Stimulated activated memory B cell treated with anti-CD40 and anti-IgM and Interleukin-4, amounts not matched to agents 10 μg/mL and 1 μg/mL and 100 μg/mL, for 72 hours (primary cell): ENCODE data around the gene TSPEAR.

ENCODE experiments used
- ATAC-seq: fragments of 150-1000 bp; cut with Tn5 transposase; 2 replicates; pipeline ENCODE4 v1.10.0; 2021
- H3K27ac Mint-ChIP-seq: one replicate; pipeline ENCODE4 v1.8.0; 2022; ENCODE audit warnings: mild to moderate bottlenecking, mixed read lengths
- H3K27me3 Mint-ChIP-seq: one replicate; pipeline ENCODE4 v1.8.0; 2022; ENCODE audit warnings: mixed read lengths
- H3K36me3 Mint-ChIP-seq: one replicate; pipeline ENCODE4 v1.8.0; 2022; ENCODE audit warnings: mixed read lengths
- H3K4me1 Mint-ChIP-seq: one replicate; pipeline ENCODE4 v1.8.0; 2022; ENCODE audit warnings: mixed read lengths
- H3K4me3 Mint-ChIP-seq: one replicate; pipeline ENCODE4 v1.8.0; 2022; ENCODE audit warnings: mild to moderate bottlenecking, moderate library complexity, mixed read lengths
- H3K9me3 Mint-ChIP-seq: one replicate; pipeline ENCODE4 v1.8.0; 2022; ENCODE audit warnings: mixed read lengths

Gene TSPEAR

DNA sequence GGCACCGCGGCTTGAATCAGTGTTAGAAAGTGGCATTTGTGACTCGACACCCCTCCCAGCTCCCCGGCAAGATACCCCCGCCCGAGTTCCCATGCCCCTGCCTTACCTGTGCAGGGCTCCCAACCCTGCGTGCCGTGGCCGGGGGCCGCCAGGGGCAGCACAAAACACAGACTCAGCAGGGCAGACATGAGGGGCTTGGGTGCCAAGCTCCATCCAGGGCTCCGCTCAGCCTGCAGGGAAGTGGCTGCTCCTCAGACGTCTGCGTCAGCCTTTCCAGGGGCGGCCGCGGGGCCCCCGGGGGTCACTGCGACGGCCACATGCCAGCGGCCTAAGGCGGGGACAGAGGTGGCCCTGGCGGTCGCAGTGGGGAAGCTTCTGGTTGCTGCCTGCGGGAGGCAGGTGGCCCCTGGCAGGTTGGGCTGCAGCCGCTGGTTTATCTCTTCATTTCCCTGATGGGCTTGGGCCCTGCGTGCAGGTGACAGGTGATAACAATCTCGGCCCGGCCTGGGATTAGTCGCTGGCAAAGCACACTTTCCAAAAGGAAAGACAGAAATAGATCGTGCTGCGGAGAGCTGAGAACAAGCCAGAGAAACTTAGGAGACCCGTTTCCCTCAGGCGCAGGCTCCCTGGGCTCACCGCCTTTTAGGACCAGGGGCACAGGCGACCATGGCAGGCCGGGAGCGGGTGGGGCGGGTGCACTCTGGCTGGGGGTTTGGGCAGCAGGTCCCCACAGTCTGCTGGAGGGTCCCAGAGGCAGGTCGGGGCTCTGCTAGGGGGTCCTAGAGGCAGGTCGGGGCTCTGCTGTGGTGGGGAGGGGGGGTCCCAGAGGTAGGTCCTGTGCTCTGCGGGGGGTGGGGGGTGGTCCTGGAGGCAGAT is at the start of gene TSPEAR:
Gene TSPEAR (minus strand): TSS at position 246 of the 876 bp plus-strand sequence. CDS start 58 bp downstream, at position 188.
- ATAC-seq, result no peak
- Mint-ChIP-seq H3K4me3 (no peak within 1 kb of the TSS), H3K27me3 (peaks cover 86% of the 10 kb centered on the region), H3K27ac (no peak within 1 kb of the TSS), H3K9me3 (no peaks in the 10 kb centered on the region), H3K4me1 (no peaks in the 10 kb centered on the region), H3K36me3 (no peaks in the 10 kb centered on the region)

DNA sequence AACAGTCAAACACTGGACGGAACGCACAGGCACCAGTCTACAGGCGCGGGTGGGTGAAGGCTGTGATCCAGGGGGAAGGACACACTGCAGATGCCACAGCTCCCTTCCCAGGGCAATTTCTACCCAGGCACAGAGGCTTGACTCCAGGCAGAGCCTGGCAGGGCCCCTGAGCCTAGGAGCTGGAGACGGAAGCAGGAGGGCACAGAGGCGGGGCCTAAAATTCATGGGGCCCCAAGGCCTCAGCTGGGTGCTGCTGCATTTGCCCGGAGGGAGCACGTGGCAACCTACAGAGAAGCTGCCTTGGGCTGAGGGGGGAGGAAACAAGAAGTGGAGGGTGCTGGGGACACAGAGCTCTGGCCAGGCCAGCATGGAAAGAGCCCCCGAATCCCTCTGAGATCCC is 49.0 kb upstream of the TSPEAR start:
- no peak overlapping the region for H3K4me3 Mint-ChIP-seq
- peaks cover 2% of the 10 kb centered on the region for H3K27me3 Mint-ChIP-seq
- no peak for ATAC-seq
- H3K9me3 Mint-ChIP-seq, result no peaks in the 10 kb centered on the region
- H3K27ac Mint-ChIP-seq, result no peak overlapping the region
- H3K36me3 Mint-ChIP-seq, result peaks cover 5% of the 10 kb centered on the region
- peaks cover 11% of the 10 kb centered on the region for H3K4me1 Mint-ChIP-seq

DNA sequence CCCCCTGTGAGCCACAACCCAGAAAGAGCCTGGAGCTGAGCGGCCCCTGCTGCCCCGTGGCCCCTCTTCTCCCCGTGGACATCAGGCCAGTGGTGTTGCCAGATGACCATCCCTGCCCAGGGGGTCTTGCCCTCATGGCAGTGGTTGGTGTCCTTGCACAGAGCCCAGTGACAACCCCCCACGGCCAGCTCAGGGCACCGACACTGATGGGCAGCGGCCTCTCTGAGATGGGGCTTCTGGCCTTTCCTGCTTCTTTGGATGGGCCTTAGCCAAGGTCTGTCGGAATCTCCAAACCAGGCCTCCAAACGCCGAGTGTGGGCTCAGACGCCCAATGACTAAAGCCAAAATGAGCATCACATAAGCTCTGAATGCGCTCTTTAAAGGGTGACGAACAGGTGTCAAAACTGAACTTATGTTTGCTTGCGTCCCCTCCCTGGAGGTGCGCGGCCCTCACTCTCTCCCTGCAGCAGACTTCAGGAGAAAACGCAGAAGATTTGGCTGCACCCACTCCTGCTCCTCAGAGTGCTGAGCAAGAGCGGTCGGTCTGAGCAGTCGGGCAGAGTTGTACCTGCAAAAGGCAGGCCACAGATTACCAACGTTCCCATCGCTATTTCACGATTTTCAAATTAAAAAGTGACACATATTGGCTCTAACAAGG is 48.4 kb upstream of the TSPEAR start:
- H3K4me1 Mint-ChIP-seq, result peaks cover 7% of the 10 kb centered on the region
- H3K27ac Mint-ChIP-seq, result no peak overlapping the region
- no peak for ATAC-seq
- H3K9me3 Mint-ChIP-seq, result no peaks in the 10 kb centered on the region
- H3K4me3 Mint-ChIP-seq, result no peak overlapping the region
- peaks cover 8% of the 10 kb centered on the region for H3K36me3 Mint-ChIP-seq
- H3K27me3 Mint-ChIP-seq, result no peaks in the 10 kb centered on the region

DNA sequence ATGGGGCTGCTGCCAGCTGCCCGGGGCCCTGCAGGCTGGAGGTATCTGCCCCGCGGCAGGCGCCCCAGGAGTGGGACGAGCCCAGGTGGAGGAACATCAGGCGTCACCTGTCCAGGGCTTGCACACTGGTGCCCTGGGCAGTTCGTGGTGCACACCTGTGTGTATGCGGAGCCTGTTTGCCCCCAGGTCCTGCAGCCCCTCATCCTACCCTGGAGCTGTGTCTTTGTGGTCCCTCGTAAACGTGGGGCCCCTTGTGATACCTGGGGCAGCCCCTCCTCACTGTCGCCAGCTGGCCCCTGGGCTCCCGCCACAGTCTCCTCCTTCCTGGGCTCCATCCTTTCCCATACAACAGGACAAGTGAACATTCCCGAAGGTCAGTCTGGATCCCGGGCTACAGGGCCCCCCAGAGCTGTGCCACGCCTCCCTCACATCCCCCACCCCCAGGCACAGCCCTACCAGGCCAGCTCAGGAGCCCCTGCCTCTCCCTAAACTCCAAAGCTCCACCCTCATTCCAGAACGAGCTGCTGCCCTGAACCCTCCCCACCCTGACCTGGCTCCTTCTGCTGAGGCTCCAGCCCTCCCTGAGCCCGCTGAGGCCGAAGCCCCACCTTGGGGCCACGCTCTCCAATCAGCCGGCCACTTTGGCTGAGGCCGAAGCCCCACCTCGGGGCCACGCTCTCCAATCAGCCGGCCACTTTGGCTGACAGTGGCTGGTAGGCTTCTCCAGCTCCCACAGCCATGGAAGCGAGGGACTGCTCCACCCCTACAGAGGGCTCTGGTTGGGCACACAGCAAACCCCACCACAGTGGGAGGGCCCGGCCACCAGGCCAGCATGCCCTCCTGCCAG is 47.6 kb upstream of the TSPEAR start:
- H3K4me3 Mint-ChIP-seq, result no peak overlapping the region
- no peak for ATAC-seq
- no peak overlapping the region for H3K27ac Mint-ChIP-seq
- no peaks in the 10 kb centered on the region for H3K9me3 Mint-ChIP-seq
- peaks cover 10% of the 10 kb centered on the region for H3K36me3 Mint-ChIP-seq
- H3K4me1 Mint-ChIP-seq, result peaks cover 7% of the 10 kb centered on the region
- H3K27me3 Mint-ChIP-seq, result no peaks in the 10 kb centered on the region

DNA sequence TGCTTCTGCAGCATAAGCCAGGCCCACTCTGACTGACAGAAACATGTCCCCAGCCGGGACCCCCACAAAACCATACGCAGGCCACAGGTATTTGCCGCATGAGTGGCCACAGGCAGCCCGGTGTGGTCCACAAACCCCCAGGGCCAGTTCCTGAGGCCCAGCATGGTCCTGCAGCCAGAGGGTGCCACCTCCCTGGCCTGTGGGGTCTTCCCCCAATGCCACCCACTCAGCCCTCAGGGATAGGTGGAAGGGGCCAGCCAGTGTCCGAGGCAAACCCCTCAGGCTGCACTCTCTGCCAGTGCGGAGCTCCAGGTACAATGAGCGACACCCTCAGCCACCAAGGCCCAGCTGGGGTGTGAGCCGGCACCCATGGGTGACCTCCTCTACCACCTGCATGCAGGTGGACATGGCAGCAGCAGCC is 46.8 kb upstream of the TSPEAR start:
- peaks cover 7% of the 10 kb centered on the region for H3K4me1 Mint-ChIP-seq
- ATAC-seq, result no peak
- H3K9me3 Mint-ChIP-seq, result no peaks in the 10 kb centered on the region
- H3K4me3 Mint-ChIP-seq, result no peak overlapping the region
- H3K27me3 Mint-ChIP-seq, result no peaks in the 10 kb centered on the region
- H3K27ac Mint-ChIP-seq, result no peak overlapping the region
- H3K36me3 Mint-ChIP-seq, result peaks cover 10% of the 10 kb centered on the region

GRCh38 chr21:44757731-44758130 is 46.4 kb upstream of the TSPEAR start:
- Mint-ChIP-seq H3K27ac (no peak overlapping the region), H3K4me1 (peaks cover 7% of the 10 kb centered on the region), H3K36me3 (peaks cover 10% of the 10 kb centered on the region), H3K4me3 (no peak overlapping the region), H3K9me3 (no peaks in the 10 kb centered on the region), H3K27me3 (peaks cover 1% of the 10 kb centered on the region)
- no peak for ATAC-seq

DNA sequence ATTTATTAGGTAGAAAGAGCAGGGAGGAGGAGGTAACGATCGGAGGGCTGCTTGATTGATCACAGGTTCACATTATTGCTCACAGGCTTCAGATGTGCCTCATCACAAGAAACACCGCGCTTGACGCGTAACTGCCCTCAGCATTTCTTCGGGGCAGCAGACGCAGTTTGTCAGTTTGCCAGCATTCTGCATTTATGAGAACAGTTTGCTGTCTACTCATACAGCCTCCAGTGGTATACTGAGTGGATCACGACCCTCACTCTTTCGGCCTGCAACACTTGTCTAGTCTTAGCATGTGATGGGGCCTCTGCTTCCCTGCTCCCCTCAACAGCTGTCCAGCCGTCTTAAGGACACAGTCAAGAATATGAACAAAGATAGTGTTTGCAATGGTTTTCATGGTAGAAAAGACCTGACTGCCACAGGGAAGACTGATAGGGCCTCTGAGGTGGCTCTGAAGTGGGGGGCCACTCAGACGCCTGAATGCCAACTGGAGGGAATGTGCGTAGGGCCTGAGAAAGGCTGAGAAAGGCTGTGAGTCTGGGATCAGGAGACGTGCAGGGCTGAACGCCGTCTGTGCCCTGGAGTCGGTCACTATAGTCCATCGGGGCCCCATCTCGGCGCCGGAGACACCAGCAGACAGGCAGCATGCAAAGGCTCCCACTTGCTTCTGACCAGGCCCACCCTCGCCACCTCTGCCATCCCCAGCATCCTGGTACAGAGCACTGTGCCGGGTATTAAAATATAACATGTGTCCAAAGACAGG is 45.2 kb upstream of the TSPEAR start:
- H3K4me1 Mint-ChIP-seq, result peaks cover 5% of the 10 kb centered on the region
- peaks cover 10% of the 10 kb centered on the region for H3K36me3 Mint-ChIP-seq
- H3K4me3 Mint-ChIP-seq, result no peak overlapping the region
- no peak overlapping the region for H3K27ac Mint-ChIP-seq
- H3K9me3 Mint-ChIP-seq, result no peaks in the 10 kb centered on the region
- peaks cover 13% of the 10 kb centered on the region for H3K27me3 Mint-ChIP-seq
- no peak for ATAC-seq

- H3K4me1 Mint-ChIP-seq, result no peaks in the 10 kb centered on the region
- peaks cover 26% of the 10 kb centered on the region for H3K27me3 Mint-ChIP-seq
- peaks cover 10% of the 10 kb centered on the region for H3K36me3 Mint-ChIP-seq
- H3K4me3 Mint-ChIP-seq, result no peak overlapping the region
- ATAC-seq, result no peak
- H3K27ac Mint-ChIP-seq, result no peak overlapping the region
- H3K9me3 Mint-ChIP-seq, result no peaks in the 10 kb centered on the region
Observed at GRCh38 chr21:44755227-44755626, 43.9 kb upstream of the TSPEAR start.

DNA sequence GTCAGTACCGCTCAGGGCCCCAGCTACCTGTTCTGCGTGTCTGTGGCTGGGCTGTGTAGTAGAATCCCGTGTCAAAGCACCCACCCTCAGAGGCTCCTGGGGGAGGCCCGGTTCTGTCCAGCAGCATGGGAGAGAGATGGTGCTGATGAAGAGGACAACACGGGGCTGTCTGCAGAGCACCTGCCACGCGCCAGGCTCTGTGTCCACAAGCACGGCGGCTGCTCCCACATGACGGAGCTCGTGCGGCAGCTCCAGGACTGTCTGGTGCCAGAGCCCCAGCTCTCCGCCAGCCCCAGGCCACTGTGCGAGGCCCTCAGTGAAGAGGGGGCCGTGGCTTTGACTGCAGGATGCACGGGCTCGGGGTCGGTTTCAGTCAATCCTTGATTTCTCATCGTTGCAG is 42.0 kb upstream of the TSPEAR start:
- H3K4me1 Mint-ChIP-seq, result no peaks in the 10 kb centered on the region
- no peak overlapping the region for H3K4me3 Mint-ChIP-seq
- peaks cover 42% of the 10 kb centered on the region for H3K27me3 Mint-ChIP-seq
- H3K36me3 Mint-ChIP-seq, result peaks cover 4% of the 10 kb centered on the region
- ATAC-seq, result no peak
- no peaks in the 10 kb centered on the region for H3K9me3 Mint-ChIP-seq
- H3K27ac Mint-ChIP-seq, result no peak overlapping the region

DNA sequence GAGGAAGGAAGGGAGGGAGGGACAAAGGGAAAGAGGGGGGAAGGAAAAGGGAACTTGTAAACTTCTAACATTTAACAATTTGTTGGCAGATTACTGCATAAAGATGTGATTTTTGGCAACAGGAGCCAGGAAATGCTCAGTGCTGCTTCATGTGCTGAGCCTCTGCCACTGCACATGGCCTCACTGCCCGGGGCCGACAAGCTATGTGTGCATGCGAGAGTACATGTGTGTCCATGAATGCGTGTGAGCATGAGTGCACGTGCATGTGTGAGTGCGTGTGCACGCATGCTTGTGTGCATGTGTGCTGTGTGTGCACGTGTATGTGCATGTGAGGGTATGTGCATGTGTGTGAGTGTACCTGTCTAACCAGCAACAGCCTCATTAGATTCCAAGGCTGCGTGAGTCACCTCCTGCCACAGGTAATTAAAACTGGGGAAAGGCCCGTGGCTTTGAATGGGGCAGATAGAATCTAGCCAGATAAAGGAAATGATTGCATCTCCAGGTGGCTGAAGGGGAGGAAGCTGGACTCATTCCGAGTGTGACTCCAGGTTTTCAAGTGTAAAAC is 41.4 kb upstream of the TSPEAR start:
- Mint-ChIP-seq H3K27me3 (peaks cover 43% of the 10 kb centered on the region), H3K27ac (no peak overlapping the region), H3K9me3 (no peaks in the 10 kb centered on the region), H3K4me3 (no peak overlapping the region), H3K36me3 (peaks cover 4% of the 10 kb centered on the region), H3K4me1 (no peaks in the 10 kb centered on the region)
- no peak for ATAC-seq

DNA sequence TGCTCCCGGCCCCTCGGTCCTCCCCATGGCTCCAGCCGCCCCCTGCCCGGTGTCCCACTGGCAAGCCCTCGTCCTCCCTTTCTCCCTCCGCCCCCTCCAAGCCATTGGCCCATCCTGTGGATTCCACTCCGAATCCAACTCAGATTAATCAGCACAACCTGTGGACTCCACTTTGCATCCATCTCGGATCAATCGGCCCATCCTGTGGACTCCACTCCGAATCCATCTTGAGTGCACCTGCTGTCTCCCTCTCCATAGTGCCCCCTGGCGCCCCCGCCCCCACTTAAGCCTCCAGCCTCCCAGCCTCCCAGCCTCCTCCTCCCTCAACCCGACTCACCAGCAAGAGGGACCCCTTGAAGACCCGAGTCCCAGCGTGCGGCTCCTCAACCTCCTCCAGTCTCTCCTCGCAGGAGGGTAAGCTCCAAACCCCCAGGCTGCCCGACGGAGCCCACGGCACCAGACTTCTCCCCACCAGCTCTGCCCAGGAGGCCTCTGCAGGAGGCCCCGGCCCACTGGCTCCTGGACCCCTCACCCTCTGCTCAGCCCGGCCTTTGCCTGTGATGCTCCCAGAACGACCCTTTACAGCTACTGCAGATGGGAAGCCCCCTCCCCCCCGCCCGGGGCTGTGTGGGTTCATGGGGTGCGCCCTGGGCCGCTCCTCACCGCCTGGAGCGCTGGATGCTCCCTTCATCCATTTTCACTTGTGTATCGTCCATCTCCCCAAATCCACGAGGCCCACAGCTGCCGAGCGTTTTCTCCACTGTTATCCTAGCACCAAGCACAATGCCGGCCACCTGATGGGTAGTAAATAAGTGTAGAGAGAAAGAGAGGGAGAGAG is 40.6 kb upstream of the TSPEAR start:
- no peaks in the 10 kb centered on the region for H3K4me1 Mint-ChIP-seq
- peaks cover 43% of the 10 kb centered on the region for H3K27me3 Mint-ChIP-seq

DNA sequence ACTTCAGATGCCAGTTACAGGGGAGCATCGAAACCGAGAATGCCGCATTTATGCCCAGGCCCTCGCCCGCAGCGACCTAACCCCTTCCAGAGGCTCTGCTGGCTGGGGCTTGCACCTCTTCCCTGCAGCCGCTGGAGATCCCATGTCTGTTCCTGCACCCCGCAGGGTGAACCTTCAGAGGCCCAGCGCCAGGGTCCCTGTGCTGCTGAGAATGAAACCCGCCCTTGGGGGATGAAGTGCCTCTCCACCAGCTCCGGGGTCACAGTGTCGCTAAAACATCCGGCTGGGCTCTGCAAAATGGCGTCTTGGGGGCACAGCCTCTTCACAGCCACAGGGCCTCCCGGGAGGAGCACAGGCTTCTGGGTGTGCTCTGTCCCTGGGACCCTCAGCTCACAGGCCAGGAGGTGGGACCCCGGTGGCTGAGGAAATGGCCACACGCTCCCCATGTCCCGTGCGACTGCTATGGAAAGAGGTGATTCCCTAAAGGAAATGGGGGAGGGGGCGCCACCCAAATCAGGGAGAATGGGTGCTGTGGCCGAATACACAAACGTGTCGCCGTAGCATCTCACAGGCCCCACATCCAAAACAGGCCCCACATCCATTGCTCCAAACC is 39.9 kb upstream of the TSPEAR start:
- no peaks in the 10 kb centered on the region for H3K4me1 Mint-ChIP-seq
- no peak for ATAC-seq
- peaks cover 4% of the 10 kb centered on the region for H3K36me3 Mint-ChIP-seq
- peaks cover 49% of the 10 kb centered on the region for H3K27me3 Mint-ChIP-seq
- H3K4me3 Mint-ChIP-seq, result no peak overlapping the region
- H3K27ac Mint-ChIP-seq, result no peak overlapping the region
- no peaks in the 10 kb centered on the region for H3K9me3 Mint-ChIP-seq

More for the DNA sequence above, 40.6 kb upstream of the TSPEAR start:
- Mint-ChIP-seq H3K9me3 (no peaks in the 10 kb centered on the region), H3K27ac (no peak overlapping the region), H3K36me3 (peaks cover 4% of the 10 kb centered on the region), H3K4me3 (no peak overlapping the region)
- ATAC-seq, result no peak

- ATAC-seq, result no peak
- Mint-ChIP-seq H3K9me3 (no peaks in the 10 kb centered on the region), H3K27me3 (peaks cover 51% of the 10 kb centered on the region), H3K27ac (no peak overlapping the region), H3K4me3 (no peak overlapping the region), H3K36me3 (peaks cover 4% of the 10 kb centered on the region), H3K4me1 (no peaks in the 10 kb centered on the region)
Observed at GRCh38 chr21:44750675-44751025, 39.3 kb upstream of the TSPEAR start.
